Measurements from ENCODE around the gene HELZ2.

GRCh38 chr20:63529180-63529860 lies 44.7 kb downstream of the HELZ2 start:
- TF ChIP-seq CTCF (IDR thresholded peaks at IDR 0.05): no peak
- TF ChIP-seq POLR2A (IDR thresholded peaks at IDR 0.05): no peak
